HG03066 (cell line): ENCODE measurements around the gene KRT15.

ENCODE experiments used
- ATAC-seq: cut with Tn5 transposase; IDR thresholded peaks from one replicate; pipeline ENCODE4 v1.9.1; 2021; ENCODE audit warnings: low read depth; ENCODE audit not compliant: unreplicated experiment

KRT15 gene

DNA sequence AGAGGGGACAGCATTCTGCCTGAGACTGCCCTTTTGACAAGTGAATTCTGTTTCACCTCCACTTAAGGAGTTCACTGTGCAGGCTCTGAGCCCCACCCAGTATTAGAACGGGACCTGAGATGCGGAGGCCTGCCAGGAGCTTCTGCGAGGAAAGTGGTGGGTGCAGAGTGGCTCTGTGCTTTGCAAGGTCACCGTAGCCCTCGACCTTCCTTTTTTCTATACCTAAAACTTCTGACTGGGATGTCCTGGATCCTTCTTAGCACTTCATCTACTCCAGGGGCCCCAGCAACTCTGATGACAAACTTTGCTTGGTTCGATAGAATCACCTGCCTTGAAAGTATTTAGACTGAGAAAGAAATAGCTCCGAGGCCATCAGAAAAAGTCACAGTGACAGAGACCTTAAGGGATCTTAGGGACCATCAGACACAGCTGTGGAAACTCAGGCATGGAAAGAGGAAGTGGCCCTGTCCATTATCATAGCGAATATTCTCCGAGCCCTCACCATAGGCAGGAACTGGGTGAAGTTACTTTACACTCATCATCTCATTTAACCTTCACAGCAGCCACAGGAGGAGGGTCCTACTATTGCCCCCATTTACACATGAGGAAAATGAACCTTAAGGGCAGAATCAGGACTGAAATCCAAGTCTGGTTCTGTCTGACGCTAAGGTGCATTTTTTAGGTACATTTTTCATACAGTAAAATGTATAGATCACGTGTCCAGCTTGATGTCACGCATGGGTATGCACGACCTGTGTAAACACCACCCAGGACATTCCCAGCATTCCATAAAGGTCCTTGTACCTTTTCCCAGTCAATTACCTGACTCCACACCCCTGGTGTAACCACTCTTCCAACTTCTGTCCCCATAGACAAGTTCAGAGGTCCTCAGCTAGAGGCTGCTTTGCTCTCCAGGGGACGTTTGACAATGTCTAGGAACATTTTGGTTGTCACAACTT is 12.6 kb downstream of the KRT15 start:
- ATAC-seq = no peak

DNA sequence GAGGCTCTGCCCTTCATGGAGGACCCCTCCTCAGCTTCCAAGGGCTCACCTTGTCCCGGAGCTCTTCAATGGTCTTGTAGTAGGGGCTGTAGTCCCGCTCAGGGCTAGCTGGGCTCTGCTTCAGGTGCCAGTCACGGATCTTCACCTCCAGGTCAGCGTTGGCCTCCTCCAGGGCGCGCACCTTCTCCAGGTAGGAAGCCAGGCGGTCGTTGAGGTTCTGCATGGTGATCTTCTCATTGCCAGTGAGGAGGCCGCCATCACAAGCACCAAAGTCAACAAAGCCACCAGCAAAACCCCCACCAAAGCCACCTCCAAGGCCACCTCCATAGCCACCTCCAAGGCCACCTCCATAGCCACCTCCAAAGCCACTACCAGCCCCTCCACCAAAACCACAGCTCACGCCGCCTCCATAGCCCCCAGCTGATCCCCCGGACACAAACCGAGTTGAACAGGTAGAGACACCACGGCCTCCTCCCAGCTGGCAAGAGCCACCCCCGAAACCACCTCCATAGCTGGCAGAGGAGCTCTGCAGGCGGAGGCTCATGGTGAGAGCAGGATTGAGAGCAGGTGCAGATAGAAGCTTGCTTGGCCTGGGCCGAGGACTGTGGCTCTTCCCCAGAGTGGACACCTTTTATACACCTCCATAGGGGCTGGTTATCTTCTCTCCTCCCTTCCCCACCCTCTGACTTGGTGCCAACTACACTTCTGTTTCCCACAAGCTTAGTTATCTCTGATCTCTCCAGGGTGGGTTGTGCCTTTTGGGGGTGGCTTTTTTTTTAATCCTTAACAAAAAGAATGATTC is 13.5 kb downstream of the KRT15 start, which contains the start of gene KRT13:
Gene KRT13 (minus strand): TSS at position 606 of the 802 bp plus-strand sequence. CDS start 62 bp downstream, at position 544.
- no peak for ATAC-seq

DNA sequence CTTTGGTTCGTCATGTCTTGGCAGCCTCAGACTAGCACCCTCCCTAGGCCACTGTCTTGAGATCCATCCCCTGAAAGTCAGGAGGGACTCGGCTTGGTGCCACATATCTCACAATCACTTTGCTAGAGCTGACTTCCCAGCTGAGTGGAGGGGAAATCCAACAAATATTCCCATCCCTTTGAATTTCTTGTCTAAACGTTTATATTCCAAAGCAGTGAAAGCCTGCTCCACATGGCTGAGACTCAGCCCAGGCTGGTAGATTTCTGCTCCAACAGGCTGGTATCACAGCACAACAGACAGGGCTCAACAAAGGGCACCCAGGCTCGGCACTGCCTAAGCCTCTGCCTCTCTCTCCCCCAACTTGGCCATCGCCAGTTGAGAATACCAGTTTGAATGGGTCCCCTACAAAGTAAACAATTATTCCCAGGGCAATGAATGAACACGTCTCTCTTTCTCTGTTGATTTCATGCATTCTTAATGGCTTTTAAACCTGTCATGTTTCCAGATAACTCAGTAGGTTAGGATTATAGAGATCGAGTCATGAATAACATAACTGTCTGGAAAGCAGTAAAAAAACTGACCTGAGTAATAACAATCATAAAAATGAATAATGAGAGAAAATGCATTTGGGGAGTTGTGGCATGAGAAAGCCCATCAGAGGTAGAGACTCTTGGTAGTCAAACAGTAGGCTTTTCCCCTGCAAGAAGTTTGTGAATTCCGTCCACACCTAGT is 14.3 kb downstream of the KRT15 start:
- no peak for ATAC-seq

DNA sequence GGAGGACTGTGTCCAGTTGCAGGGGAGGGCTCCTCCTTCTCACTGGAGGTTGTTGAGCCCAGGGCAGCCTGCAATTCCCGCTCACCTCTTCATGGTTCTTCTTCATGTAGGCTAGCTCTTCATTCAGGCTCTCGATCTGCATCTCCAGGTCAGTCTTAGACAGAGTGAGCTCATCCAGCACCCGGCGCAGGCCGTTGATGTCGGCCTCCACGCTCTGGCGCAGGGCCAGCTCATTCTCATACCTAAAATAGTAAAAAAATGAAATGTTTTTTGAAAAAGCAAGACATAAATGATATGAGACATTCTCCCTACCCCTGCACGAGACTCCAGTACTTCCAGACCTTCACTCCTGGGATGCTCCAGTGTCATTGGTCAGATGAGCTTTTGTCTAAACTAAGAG is 15.5 kb downstream of the KRT15 start:
- no peak for ATAC-seq

DNA sequence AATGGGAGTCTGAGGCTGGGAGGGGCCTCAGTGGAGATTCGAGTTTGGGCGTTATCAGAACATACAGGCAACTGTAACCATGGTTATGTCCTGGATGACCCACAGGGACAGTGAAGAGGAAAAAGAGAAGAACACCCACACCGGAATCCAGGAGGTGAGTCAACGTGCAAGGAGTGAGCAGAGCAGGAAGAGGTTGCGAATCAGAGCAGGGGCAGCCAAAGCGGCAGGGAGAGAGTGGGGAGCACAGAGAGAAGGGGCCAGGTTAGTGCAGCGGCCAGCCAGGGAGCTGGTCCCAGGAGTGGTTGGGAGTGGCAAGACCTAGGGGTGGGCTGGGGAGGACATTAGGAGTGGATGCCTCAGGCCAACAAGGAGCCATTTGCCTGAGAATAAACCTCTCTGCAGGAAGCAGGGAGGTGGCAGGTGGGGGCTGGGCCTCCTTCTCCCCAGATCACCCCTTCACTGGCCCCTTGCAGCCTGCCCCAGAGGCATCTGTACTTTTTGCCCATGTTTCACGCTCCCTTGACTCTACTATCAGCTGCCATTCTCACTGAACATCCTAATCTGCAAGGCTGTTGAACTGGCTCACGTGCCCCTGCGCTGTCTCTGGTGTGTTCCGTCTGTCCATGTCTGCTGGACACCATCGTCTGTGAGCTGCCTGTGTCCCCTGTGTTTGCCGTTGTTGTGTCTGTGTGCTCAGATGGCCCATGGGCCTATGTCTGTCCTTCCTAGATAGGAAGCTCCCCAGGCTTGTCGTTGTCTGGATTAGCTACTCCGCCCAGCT is 18.4 kb downstream of the KRT15 start:
- no peak for ATAC-seq

DNA sequence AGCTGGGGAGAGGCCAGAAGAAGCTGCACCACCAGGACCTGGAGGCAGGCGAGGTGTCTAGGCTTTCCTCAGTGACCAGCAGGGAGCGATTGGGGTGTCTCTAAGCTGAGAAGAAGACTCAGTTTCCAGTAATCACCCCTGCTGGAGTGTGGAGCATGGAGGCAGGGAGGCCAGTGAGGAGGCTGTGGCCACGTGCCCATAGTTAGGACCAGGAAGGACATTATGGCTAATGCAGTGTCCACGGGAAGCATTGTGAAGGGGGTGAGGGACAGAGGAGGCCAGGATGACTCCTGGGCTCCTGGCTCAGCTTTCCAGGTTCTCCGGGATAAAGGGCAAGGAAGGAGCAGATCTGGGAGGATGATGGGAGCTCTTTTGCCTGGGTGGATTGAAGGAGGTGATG is 19.0 kb downstream of the KRT15 start:
- ATAC-seq = no peak

DNA sequence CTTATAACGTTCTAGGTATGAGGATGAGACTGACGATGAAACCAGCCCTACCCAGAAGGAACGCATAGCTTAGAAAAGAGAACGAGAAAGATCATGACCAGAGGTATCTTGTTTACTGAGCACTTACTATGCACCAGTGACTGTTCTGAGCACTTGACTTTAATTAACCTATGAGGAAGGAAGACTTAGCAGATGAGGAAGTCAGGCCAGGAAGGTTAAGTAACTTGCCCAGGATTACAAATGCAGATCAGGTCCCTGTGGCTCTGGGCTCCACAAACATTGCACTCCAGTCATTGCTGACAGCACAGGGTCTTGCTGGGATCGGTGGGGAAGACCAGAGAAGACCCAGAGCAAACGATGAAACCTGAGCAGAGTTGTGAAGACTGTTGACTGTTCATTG is 20.4 kb downstream of the KRT15 start:
- ATAC-seq = no peak

DNA sequence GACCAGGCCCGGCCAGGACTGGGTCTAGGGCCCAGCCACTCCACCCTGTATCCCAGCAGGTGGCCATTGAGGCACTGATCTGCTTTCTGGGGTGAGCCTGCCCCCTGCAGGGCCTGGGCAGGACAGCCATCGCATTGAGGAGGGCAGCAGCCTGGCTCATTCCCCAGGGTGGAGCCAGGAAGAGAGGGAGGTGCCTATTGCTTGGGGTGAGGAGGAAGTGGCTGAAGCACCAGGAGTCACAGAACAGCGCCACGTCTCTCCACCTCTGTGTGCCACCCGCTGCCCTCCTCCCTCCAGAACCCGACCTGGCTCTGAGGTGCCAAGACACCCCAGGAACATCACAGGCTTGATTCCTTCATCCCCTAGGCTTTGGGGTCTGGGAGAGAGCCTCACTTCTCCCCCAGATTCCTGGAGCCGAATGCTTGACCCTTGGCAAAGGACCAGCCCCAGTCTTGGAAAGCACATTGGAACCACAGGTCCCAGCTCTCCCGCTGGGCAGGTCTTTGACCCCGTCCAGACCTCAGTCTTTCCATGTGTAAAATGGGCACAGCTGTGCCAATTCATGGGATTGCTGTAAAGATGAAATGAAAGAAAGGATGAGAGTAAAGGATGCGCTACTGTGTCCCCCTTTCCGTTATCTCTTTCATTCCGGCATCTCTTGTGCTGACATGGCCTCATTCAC is 21.7 kb downstream of the KRT15 start:
- peak; percentile 90 for ATAC-seq

DNA sequence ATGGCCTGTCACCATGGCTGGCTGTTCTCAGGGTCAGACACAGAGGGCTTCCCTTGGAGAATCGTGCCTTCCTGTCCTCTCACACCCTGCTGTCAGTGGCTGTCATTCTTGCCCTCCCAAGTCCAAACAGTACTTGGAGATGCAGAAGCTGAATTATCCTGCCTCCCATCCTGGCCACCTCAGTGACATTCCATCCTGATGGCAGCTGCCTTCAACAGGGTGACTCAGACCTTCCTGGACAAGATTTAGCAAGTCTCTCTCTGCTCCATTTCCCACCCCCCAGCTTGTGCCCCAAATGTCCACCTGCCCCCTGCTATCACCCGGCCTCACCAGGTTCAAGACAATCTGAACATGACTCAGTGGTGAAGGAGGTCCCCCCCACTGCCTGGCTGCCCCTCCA is 24.2 kb downstream of the KRT15 start:
- no peak for ATAC-seq

DNA sequence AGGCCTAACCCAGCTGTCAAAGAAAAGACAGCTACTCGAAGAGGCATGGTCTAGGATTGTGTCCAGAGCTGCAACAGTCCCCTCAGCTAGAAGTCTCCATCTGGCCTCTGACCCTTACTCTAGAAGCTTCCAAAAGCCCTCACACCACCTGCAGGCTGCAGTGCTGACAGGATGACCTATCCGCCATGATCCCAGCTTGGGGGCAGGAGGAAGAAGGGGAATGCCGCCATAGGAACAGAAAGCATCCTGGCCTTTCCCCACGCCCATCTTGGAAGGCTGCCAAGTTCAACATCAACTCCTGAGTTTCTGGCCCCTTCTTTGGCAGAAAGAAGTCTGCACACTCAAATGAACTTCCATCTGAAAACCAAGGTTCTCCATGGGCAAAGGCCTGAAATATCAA is 25.9 kb downstream of the KRT15 start:
- no peak for ATAC-seq

DNA sequence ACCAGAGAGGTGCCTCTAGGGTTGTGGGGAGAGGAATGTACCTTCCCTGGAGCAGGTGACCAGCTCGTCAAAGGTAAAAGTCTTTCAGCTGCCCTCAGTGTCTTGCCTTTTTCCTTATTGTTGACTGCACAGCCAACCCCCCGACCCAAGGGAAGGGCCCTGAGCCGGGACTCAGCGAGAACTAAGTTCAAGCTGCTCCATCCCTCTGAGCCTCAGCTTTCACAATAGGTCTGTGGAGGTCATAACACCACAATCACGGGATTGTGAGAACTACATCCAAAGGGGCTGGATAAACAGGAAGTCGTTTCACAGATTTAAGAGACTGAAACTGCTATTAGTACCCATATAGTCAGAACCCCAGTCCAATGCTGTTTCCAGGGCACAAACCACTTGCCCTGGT is 26.3 kb downstream of the KRT15 start:
- ATAC-seq = no peak

DNA sequence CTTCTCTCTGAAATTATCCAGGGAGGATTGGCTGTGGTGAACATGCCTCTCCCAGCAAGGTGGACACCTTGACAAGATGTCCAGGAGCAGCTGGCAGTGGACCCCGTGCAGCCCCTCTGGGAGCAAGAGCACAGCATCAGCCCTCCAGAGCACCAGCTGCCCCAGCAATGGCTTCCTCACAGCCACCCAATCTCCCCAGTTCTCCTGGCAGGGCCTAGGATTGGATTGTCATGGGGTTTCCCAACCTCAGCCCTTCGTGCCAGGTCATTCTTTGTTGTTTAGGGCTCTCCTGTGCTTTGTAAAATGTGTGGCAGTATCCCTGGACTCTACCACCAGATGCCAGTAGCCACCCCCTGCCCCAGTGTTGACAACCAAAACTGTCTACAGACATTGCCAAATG is 27.2 kb downstream of the KRT15 start:
- no peak for ATAC-seq

DNA sequence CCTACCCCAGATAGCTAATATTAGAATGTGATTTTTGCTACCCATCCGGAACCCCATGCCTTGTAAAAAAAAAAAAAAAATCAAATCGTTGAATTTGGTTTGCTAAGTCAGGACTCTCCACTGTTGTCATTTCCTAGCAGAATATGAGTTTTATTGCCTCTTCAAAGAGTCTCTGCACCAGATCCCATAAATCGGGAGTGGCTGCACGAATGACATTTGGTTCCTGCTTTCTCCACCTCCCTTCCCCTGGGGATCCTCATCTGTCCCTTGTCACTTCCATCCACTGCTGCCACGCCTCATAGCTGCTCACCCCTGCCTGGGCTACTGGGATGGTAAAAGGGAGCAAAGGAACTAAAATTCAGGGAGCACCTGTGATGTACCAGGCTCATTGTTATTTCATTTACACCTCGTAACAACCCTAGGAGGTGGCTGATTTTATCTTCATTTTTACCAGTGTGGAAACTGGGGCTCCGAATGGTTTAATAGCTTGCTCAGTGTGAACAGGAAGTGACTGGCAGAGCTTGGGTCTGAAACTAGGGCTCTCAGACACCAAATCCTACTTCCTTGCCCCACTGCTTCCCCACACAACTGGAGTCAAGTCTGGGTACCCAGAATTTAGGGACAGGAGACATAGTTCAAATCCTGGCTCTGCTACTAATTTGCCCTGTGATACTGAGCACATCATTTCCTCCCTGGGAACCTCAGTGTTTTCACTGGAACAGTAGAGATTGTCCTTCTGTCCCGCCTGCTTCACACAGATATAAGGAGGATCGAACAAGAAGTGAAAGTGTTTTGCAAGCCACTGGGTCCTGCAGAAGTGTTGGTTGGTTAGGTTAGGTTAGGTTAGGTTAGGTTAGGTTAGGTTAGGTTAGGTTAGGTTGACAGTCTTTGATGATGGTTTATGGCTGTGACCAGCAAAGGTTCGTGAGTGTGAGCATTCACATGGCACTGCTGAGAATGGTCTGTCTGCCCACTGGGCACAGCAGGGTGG is 28.4 kb downstream of the KRT15 start:
- no peak for ATAC-seq

DNA sequence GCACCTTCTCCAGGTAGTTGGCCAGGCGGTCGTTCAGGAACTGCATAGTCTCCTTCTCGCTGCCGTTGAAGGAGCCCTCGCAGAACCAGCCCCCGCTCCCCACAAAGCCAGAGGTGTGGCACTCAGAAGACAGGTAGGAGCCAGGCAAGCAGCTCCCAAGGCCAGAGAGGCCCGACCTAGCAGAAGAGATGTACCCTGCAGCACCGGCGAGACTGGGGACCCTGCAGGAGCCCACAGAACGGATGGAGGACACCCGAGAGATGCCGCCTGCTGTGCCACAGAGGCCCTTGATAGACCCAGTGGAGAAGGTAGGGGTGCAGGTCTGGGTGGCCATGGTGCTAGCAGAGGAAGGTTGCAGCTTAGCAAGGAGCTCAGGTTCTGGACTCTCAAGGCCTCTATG is 29.2 kb downstream of the KRT15 start, which contains the start of gene KRT36:
Gene KRT36 (minus strand): TSS at position 380 of the 400 bp plus-strand sequence. CDS start 46 bp downstream, at position 334.
- no peak for ATAC-seq

DNA sequence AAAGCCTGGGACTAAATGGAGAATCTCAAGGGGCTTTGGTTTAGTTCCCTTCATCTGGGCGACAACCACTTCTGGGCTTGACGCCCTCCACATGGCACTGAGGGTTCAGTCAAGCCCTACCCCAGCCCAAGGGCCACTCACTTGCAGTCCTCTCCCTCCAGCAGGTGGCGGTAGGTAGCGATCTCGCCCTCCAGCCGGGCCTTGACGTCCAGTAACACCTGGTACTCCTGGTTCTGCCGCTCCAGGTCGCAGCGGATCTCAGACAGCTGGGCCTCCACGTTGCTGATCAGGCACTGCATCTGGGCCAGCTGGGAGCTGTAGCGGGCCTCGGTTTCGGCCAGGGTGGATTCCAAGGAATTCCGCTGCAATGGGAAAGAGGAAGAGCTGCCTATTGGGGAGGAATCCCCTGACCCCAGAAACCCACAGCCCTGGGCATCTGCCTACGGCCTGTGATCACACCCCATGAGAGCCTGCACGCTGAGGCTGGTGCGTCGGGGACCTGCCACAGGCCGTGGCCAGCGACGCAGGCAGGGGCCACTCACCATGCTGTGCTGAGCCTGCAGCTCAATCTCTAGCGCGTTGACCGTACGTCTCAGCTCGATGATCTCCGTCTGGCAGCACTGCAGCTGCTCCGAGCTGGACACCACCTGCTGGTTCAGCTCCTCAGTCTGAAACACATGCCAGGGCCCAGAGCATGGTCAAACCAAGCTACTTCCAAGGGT is 31.7 kb downstream of the KRT15 start:
- no peak for ATAC-seq

DNA sequence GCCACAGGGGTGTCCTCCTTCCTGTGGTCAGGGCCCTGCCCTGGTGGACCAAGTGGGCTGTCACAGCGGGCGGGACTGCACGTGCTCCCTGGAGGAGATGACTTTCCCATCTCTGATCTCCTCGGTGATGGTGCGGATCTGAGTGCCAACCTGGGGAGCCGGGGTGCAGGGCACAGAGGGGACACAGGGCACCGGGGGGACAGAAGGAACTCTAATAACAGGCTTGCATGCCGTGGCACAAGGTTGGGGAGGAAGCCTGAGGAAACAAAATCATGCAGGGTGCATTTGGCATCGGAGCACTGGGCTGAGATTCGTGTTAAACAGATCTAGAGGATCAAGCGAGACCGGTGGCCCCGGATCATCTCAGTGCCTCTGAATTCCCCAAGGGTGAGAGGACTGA is 32.4 kb downstream of the KRT15 start:
- no peak for ATAC-seq
